ENCODE results near the gene GBF1.
A peak's percentile ranks its signal among the peaks of the same experiment; 100 is the strongest.
"Not testable (repeated sequence)": the region's sequence is repeated elsewhere in the genome, so short reads cannot be mapped to it uniquely, and the experiment has no call there.

The GBF1 gene

DNA sequence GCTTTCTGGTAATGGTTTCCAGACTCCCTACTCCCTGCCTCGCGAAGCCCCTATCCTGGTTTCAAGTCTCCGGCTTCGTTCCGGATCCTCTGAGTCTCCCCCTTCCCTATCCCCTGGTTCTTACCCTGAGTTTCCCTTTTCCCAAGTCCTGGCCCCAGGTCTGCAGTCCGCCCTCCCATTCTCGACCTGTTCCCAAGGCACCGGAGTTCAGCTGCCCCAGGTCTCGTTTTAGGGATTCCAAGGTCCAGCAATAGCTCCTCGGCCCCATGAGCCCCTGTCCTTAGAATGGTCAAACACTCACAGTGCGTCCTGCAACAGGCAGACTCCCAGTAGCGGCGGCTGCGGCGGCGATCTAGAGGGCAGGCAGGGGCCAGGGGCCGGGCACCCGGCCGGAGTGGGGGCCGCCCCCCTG is 4.3 kb upstream of the GBF1 start:
- peaks cover 38% of the 10 kb centered on the region for H3K27me3 Mint-ChIP-seq
- no peak for DNase-seq
- no peaks in the 10 kb centered on the region for H3K9me3 Mint-ChIP-seq
- no peak for ATAC-seq
- no peaks in the 10 kb centered on the region for H3K36me3 Mint-ChIP-seq (ENCODE audit: low read depth)
- no peak overlapping the region for H3K27ac Mint-ChIP-seq
- H3K4me1 Mint-ChIP-seq = peaks cover 20% of the 10 kb centered on the region
- peak overlapping the region; percentile 55 for H3K4me3 Mint-ChIP-seq

DNA sequence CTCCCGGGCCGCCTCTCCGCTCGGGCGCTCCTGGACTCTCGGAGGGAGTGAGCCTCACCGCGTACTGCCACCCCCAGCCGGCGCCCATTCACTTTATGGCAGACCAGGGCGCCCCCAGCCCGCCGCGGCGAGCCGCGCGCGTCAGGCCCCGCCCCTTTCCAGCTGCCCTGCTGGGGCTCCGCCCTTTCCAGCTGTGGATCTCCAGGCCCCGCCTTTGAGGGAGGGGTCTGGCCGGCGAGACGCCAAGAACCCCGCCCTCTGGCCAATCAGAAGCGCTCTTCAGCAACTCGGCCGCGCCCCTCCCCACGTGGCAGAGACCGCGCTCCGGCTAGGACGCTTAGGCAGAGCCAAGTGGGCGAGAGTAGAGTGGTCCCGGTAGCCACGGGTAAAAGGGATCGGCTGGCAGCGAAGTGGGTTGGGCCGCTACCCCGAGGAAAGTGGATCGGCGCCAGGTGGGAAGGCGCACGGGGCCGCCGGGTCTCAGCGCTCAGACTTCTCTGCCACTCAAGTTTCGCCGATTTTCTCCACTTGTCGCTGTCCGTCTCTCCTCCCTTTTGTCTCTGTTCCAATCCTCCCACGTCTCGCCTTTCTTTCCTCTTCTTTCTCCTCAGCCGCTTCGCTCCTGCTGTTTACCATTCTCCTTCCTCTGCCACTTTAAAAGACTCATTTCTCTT is 3.8 kb upstream of the GBF1 start, which contains the start of gene PITX3:
Gene PITX3 (minus strand): TSS at position 69 of the 674 bp plus-strand sequence. CDS start 9,432 bp downstream, outside the sequence.
- DNase-seq (peak; percentile 92), ATAC-seq (peak; percentile 47)
- no peaks in the 10 kb centered on the region for H3K9me3 Mint-ChIP-seq
- no peaks in the 10 kb centered on the region for H3K36me3 Mint-ChIP-seq (ENCODE audit: low read depth)
- peak within 1 kb of the TSS; percentile 77 for H3K4me3 Mint-ChIP-seq
- H3K4me1 Mint-ChIP-seq = peaks cover 24% of the 10 kb centered on the region
- peaks cover 35% of the 10 kb centered on the region for H3K27me3 Mint-ChIP-seq
- peak within 1 kb of the TSS; percentile 3 for H3K27ac Mint-ChIP-seq

GRCh38 chr10:102242118-102242485 is 3.2 kb upstream of the GBF1 start:
- Mint-ChIP-seq H3K27ac (peak overlapping the region; percentile 3), H3K36me3 (ENCODE audit: low read depth) (no peaks in the 10 kb centered on the region)

DNA sequence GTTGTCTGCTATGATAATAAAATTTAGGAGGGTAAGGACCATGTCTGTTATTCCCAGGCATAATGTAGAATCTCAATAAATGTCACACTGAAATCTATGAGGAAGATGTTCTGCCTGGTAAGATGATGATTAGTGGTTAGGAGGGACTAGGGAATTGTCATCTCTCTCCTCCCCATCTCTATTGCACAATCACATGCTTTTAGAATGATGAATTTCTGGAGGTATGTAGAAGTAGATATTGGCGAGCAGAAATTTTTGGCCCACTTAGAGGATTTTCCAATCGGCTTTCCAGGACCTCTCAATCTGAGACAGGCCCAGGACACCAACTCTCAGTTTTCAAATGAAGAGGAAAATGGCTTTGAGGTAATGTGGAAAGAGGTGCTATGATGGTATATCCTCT is 2.0 kb upstream of the GBF1 start:
- Mint-ChIP-seq H3K27ac (no peak overlapping the region), H3K27me3 (peaks cover 33% of the 10 kb centered on the region), H3K4me3 (no peak overlapping the region), H3K36me3 (ENCODE audit: low read depth) (no peaks in the 10 kb centered on the region), H3K4me1 (peaks cover 42% of the 10 kb centered on the region), H3K9me3 (no peaks in the 10 kb centered on the region)
- DNase-seq (no peak), ATAC-seq (no peak)

More at GRCh38 chr10:102242118-102242485, 3.2 kb upstream of the GBF1 start:
- peaks cover 30% of the 10 kb centered on the region for H3K4me1 Mint-ChIP-seq
- no peaks in the 10 kb centered on the region for H3K9me3 Mint-ChIP-seq
- peak overlapping the region; percentile 77 for H3K4me3 Mint-ChIP-seq
- peaks cover 33% of the 10 kb centered on the region for H3K27me3 Mint-ChIP-seq
- no peak for DNase-seq
- ATAC-seq = no peak

GRCh38 chr10:102245932-102246251 is 560 bp downstream of the GBF1 start:
- Mint-ChIP-seq H3K4me1 (peaks cover 49% of the 10 kb centered on the region), H3K9me3 (no peaks in the 10 kb centered on the region), H3K36me3 (ENCODE audit: low read depth) (peaks cover 8% of the 10 kb centered on the region)

DNA sequence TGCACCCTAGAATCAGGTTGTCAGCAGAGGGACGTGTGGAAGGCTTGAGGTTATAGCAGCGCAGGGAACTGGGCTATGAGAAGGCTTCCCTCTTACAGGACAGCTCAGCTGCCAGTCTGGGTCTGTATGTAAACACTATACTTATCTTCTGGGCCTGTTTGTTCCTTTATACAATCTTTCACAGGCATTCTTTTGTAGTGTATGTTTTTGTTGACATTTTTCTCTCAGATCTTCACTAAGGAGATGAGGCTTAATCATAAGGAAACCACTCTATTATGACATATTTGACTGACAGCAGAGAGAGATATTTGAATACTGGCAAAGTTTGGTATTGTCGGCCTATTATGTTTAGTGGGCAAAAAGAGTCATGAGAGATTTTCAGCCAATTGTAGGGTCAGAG is 929 bp downstream of the GBF1 start:
- ATAC-seq (no peak), DNase-seq (no peak)
- Mint-ChIP-seq H3K27ac (peak overlapping the region; percentile 91), H3K4me3 (peak overlapping the region; percentile 99), H3K27me3 (peaks cover 15% of the 10 kb centered on the region), H3K36me3 (ENCODE audit: low read depth) (peaks cover 11% of the 10 kb centered on the region), H3K9me3 (no peaks in the 10 kb centered on the region), H3K4me1 (peaks cover 46% of the 10 kb centered on the region)

More at GRCh38 chr10:102245932-102246251, 560 bp downstream of the GBF1 start:
- peak overlapping the region; percentile 99 for H3K4me3 Mint-ChIP-seq
- peak overlapping the region; percentile 91 for H3K27ac Mint-ChIP-seq
- H3K27me3 Mint-ChIP-seq = peaks cover 17% of the 10 kb centered on the region
- ATAC-seq (no peak), DNase-seq (no peak)

- Mint-ChIP-seq H3K4me1 (peaks cover 40% of the 10 kb centered on the region), H3K4me3 (peak overlapping the region; percentile 99), H3K9me3 (no peaks in the 10 kb centered on the region), H3K36me3 (ENCODE audit: low read depth) (peaks cover 11% of the 10 kb centered on the region), H3K27ac (no peak overlapping the region), H3K27me3 (peaks cover 5% of the 10 kb centered on the region)
- ATAC-seq (no peak), DNase-seq (no peak)
These were observed 2.4 kb downstream of the GBF1 start for GRCh38 chr10:102247734-102248133.

DNA sequence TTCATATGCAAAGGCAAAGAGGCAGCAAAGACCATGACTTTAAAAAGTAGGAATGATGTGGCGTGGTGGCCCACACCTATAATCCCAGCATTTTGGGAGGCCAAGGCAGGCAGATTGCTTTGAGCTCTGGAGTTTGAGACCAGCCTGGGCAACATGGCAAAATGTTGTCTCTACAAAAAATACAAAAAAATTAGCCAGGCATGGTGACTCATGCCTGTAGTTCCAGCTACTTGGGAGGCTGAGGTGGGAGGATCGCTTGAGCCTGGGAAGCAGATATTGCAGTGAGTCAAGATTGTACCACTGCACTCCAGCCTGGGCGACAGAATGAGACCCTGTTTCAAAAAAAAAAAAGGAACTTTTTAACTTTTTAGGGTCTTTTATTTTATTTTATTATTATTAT is 7.2 kb downstream of the GBF1 start:
- peaks cover 15% of the 10 kb centered on the region for H3K36me3 Mint-ChIP-seq (ENCODE audit: low read depth)
- not testable (repeated sequence) for ATAC-seq, H3K9me3 Mint-ChIP-seq, H3K27me3 Mint-ChIP-seq, DNase-seq, H3K4me3 Mint-ChIP-seq, H3K27ac Mint-ChIP-seq
- H3K4me1 Mint-ChIP-seq = peaks cover 25% of the 10 kb centered on the region

DNA sequence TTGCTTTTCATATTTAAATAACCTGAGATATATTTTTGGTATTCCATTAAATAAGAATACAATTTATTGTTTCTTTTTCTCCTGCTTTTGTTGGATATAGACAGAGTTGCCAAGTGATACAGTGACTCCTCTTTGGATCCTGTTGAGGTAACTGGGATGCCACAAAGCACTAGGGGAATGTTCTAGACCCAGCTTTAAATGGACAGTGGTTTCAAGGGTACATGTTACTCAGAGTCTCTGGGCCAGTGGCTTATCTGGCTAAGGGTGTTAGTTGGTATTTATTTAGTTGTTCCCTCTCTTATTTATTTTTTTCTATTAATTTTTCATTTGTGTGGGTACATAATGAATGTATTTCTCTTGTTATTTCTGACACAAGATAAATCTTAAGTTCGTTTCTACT is 9.1 kb downstream of the GBF1 start:
- Mint-ChIP-seq H3K27ac (no peak overlapping the region), H3K4me3 (no peak overlapping the region), H3K36me3 (ENCODE audit: low read depth) (peaks cover 13% of the 10 kb centered on the region), H3K9me3 (no peaks in the 10 kb centered on the region), H3K27me3 (no peaks in the 10 kb centered on the region), H3K4me1 (peaks cover 11% of the 10 kb centered on the region)
- no peak for ATAC-seq
- no peak for DNase-seq

GRCh38 chr10:102255404-102255803 is 10.1 kb downstream of the GBF1 start:
- peaks cover 16% of the 10 kb centered on the region for H3K36me3 Mint-ChIP-seq (ENCODE audit: low read depth)
- no peaks in the 10 kb centered on the region for H3K27me3 Mint-ChIP-seq
- H3K4me3 Mint-ChIP-seq = no peak overlapping the region
- H3K4me1 Mint-ChIP-seq = peaks cover 10% of the 10 kb centered on the region
- DNase-seq (no peak), ATAC-seq (no peak)
- no peaks in the 10 kb centered on the region for H3K9me3 Mint-ChIP-seq
- no peak overlapping the region for H3K27ac Mint-ChIP-seq

GRCh38 chr10:102261196-102261595 is 15.9 kb downstream of the GBF1 start:
- no peak for DNase-seq
- Mint-ChIP-seq H3K27me3 (no peaks in the 10 kb centered on the region), H3K27ac (no peak overlapping the region), H3K9me3 (no peaks in the 10 kb centered on the region), H3K36me3 (ENCODE audit: low read depth) (peaks cover 34% of the 10 kb centered on the region), H3K4me3 (no peak overlapping the region), H3K4me1 (peaks cover 8% of the 10 kb centered on the region)
- no peak for ATAC-seq

- Mint-ChIP-seq H3K27ac (no peak overlapping the region), H3K36me3 (ENCODE audit: low read depth) (peaks cover 34% of the 10 kb centered on the region), H3K27me3 (no peaks in the 10 kb centered on the region), H3K4me1 (peaks cover 14% of the 10 kb centered on the region), H3K4me3 (no peak overlapping the region), H3K9me3 (no peaks in the 10 kb centered on the region)
- ATAC-seq (no peak), DNase-seq (no peak)
These were observed 16.5 kb downstream of the GBF1 start for GRCh38 chr10:102261842-102262241.

DNA sequence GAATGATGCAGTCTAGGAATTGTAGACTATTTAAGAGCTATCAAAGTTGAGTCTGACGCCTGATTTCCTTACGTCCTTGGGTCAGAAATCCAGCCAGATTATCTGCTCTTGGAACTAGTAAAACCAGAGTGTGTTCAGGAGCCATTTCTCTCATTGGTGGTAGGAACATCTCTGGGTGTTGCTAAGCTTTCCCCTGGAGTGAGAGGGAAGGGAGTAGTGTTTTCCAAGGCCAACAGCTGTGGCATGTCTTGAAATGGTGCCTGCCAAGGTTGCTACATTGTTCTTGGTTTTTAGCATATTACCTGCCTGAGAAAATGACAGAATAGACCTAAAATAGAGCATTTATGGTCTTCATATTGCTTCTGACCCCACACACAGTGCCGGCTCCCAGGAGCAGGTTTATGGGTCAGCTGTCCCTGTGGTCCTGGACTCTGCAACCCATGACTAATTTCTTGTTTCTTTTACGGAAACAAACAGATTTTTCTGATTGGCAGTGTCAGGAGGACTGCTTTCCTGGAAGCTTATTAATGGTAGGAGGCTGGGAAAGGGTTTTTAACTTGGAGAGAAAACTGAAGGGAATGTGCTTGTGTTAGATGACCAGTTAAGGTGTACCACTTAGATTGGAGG is 17.5 kb downstream of the GBF1 start:
- Mint-ChIP-seq H3K4me1 (peaks cover 24% of the 10 kb centered on the region), H3K9me3 (no peaks in the 10 kb centered on the region), H3K4me3 (no peak overlapping the region), H3K36me3 (ENCODE audit: low read depth) (peaks cover 36% of the 10 kb centered on the region), H3K27ac (no peak overlapping the region), H3K27me3 (no peaks in the 10 kb centered on the region)
- DNase-seq = no peak
- ATAC-seq = no peak

DNA sequence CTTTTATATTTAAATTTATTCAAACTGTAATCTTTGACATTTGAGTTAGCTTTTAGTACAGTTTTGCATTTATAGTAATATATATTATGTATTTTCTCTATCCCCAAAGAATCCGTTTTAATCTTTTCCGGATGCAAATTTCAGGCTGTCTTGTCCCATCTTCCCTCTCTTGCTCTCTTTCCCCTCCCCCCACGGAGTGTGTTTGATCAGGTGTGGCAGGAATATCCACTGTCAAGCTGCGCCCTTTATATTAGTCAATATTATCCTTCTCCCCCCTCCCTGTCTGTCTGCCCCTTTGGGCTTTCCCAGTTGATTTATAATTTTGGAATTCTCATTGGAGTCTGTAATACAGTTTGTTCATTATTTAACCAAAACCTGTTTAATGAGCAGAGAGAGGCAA is 19.0 kb downstream of the GBF1 start:
- no peak overlapping the region for H3K27ac Mint-ChIP-seq
- DNase-seq = no peak
- peaks cover 40% of the 10 kb centered on the region for H3K36me3 Mint-ChIP-seq (ENCODE audit: low read depth)
- H3K4me3 Mint-ChIP-seq = no peak overlapping the region
- peaks cover 39% of the 10 kb centered on the region for H3K4me1 Mint-ChIP-seq
- H3K27me3 Mint-ChIP-seq = no peaks in the 10 kb centered on the region
- H3K9me3 Mint-ChIP-seq = no peaks in the 10 kb centered on the region
- ATAC-seq = no peak

GRCh38 chr10:102266670-102267069 is 21.3 kb downstream of the GBF1 start:
- ATAC-seq (no peak), DNase-seq (no peak)
- Mint-ChIP-seq H3K36me3 (ENCODE audit: low read depth) (peaks cover 31% of the 10 kb centered on the region), H3K27me3 (no peaks in the 10 kb centered on the region), H3K9me3 (no peaks in the 10 kb centered on the region), H3K4me3 (peak overlapping the region; percentile 55), H3K4me1 (peaks cover 46% of the 10 kb centered on the region), H3K27ac (peak overlapping the region; percentile 94)

All from activated naive CD8-positive, alpha-beta T cell treated with anti-CD3 and anti-CD28 coated beads, Interleukin-2, amount 50 U/mL, for 24 hours (primary cell).